Measurements from ENCODE around the gene FXN. TPM values are rescaled to one million over a fixed set of nuclear protein-coding genes. Genes with fewer than 3 reads are reported as not detected.

FXN gene
- total RNA-seq, 1 experiment from 2014 or later, result 12.0 TPM

- no peak overlapping the region for H3K27ac ChIP-seq
- intact Hi-C loops (cut with micrococcal nuclease; ENCODE audit: unreplicated experiment), result loop anchor here (1.0 to 5.0 kb wide), 2 partner anchors 443 to 520 kb away; no protein-coding TSS in a partner anchor
- TF ChIP-seq EZH2 (IDR thresholded peaks at IDR 0.05; ENCODE audit: low read depth) (no peak), CTCF (conservative IDR thresholded peaks at IDR 0.05) (peak; percentile 72)
- no TSS peak for BruUV-seq (replicated peaks)
- H3K4me2 ChIP-seq, result no peak overlapping the region
- H3K27me3 ChIP-seq (ENCODE audit: insufficient read depth, low read depth), result peaks cover 40% of the 10 kb centered on the region
- no peaks in the 10 kb centered on the region for H3K4me1 ChIP-seq (replicated peaks; ENCODE audit: insufficient read depth)
- ChIA-PET POLR2A (ENCODE audit: unreplicated experiment) (no interaction called here), CTCF (no interaction called here)
- no peaks in the 10 kb centered on the region for H4K20me1 ChIP-seq (ENCODE audit: insufficient read depth)
- no peaks in the 10 kb centered on the region for H3K36me3 ChIP-seq (ENCODE audit: low read depth)
- H3F3A ChIP-seq (ENCODE audit: insufficient read depth, low read depth), result no peaks in the 10 kb centered on the region
- H3K9me2 ChIP-seq (ENCODE audit: insufficient read depth), result no peaks in the 10 kb centered on the region
- H3K9me3 ChIP-seq (ENCODE audit: insufficient read depth, low read depth), result no peaks in the 10 kb centered on the region
- no peak overlapping the region for H2AFZ ChIP-seq
- no peak overlapping the region for H3K4me3 ChIP-seq
- DNase-seq, result peak; percentile 21 to 50
- no peaks in the 10 kb centered on the region for H3K79me2 ChIP-seq (ENCODE audit: low read depth)
Measured at GRCh38 chr9:69027355-69028097, 8.0 kb upstream of the FXN start.

- H3K4me2 ChIP-seq, result no peak overlapping the region
- H3K27ac ChIP-seq, result no peak overlapping the region
- peaks cover under 1% of the 10 kb centered on the region; the same call in 1 of the 2 replicates for H3F3A ChIP-seq (ENCODE audit: insufficient read depth, low read depth)
- H3K79me2 ChIP-seq (ENCODE audit: low read depth), result no peaks in the 10 kb centered on the region
- POLR2A ChIA-PET (ENCODE audit: unreplicated experiment), result no interaction called here
- no peaks in the 10 kb centered on the region for H4K20me1 ChIP-seq (ENCODE audit: insufficient read depth)
- no peak overlapping the region for H2AFZ ChIP-seq
- intact Hi-C loops (cut with micrococcal nuclease; ENCODE audit: unreplicated experiment), result loop anchor here (5.0 kb wide), 1 partner anchor 519 kb away; no protein-coding TSS in a partner anchor
- no peak for DNase-seq
- H3K4me3 ChIP-seq, result no peak overlapping the region
- no TSS peak for BruUV-seq (replicated peaks)
- no peak for TF ChIP-seq EZH2 (IDR thresholded peaks at IDR 0.05; ENCODE audit: low read depth)
- CTCF ChIA-PET, result interaction anchor here (0.7 kb wide), 1 partner anchor 9 kb away, joined by 3 read pairs; no protein-coding TSS in a partner anchor
- no peaks in the 10 kb centered on the region for H3K9me3 ChIP-seq (ENCODE audit: insufficient read depth, low read depth)
- no peaks in the 10 kb centered on the region for H3K4me1 ChIP-seq (replicated peaks; ENCODE audit: insufficient read depth)
- H3K36me3 ChIP-seq (ENCODE audit: low read depth), result no peaks in the 10 kb centered on the region
- H3K27me3 ChIP-seq (ENCODE audit: insufficient read depth, low read depth), result peaks cover 27% of the 10 kb centered on the region
- H3K9me2 ChIP-seq (ENCODE audit: insufficient read depth), result no peaks in the 10 kb centered on the region
Measured at GRCh38 chr9:69028754-69029153, 6.8 kb upstream of the FXN start.

- H3K79me2 ChIP-seq (ENCODE audit: low read depth), result no peaks in the 10 kb centered on the region
- H2AFZ ChIP-seq, result no peak overlapping the region
- H3K4me3 ChIP-seq, result no peak overlapping the region
- no peak for DNase-seq
- H3F3A ChIP-seq (ENCODE audit: insufficient read depth, low read depth), result peaks cover 8% of the 10 kb centered on the region; the same call in 1 of the 2 replicates
- intact Hi-C loops (cut with micrococcal nuclease; ENCODE audit: unreplicated experiment), result loop anchor here (5.0 kb wide), 1 partner anchor 518 kb away; no protein-coding TSS in a partner anchor
- H3K27ac ChIP-seq, result no peak overlapping the region
- no peaks in the 10 kb centered on the region for H3K9me2 ChIP-seq (ENCODE audit: insufficient read depth)
- TF ChIP-seq EZH2 (IDR thresholded peaks at IDR 0.05; ENCODE audit: low read depth), result no peak
- TF ChIP-seq CTCF (conservative IDR thresholded peaks at IDR 0.05), result no peak
- no peaks in the 10 kb centered on the region for H3K36me3 ChIP-seq (ENCODE audit: low read depth)
- no peak overlapping the region for H3K4me2 ChIP-seq
- POLR2A ChIA-PET (ENCODE audit: unreplicated experiment), result no interaction called here
- no peaks in the 10 kb centered on the region for H4K20me1 ChIP-seq (ENCODE audit: insufficient read depth)
- CTCF ChIA-PET, result no interaction called here
- BruUV-seq (replicated peaks), result no TSS peak
- peaks cover 20% of the 10 kb centered on the region; the same call in 1 of the 2 replicates for H3K27me3 ChIP-seq (ENCODE audit: insufficient read depth, low read depth)
- H3K9me3 ChIP-seq (ENCODE audit: insufficient read depth, low read depth), result no peaks in the 10 kb centered on the region
- 0 out of 2 replicates have a peak, but pooled peaks cover 4% of the 10 kb centered on the region for H3K4me1 ChIP-seq (replicated peaks; ENCODE audit: insufficient read depth)
Measured at GRCh38 chr9:69029535-69029934, 6.0 kb upstream of the FXN start.

All from PC-9 (cell line).